Measurements from ENCODE around the gene AGRP.

DNA sequence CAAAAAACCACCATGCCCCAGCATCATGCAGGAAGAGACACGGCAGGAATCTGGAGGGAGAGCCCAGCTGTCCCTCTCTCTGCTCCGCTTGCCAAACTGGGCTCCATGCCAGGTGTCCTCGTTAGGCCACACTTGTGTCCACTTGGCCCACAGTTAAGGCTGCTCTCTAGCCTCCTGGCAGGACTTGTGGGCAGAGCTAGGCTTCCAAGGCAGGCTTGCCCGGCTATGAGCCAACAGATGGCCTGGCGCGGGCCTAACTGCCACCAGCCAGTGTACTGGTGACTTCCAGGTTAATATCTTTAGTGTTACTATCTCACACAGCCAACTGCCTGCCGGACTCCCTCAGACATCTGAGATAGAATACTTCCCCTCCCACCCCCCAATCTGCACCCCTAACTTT, 13.0 kb downstream of the AGRP start:
- TF ChIP-seq GATA3 (IDR thresholded peaks at IDR 0.05; ENCODE audit: low read depth, low read length) (no peak), GATA2 (IDR thresholded peaks at IDR 0.05; ENCODE audit: low read depth, low read length) (no peak)

Data from SH-SY5Y (cell line).